GM21786 (cell line): ENCODE measurements around the gene SLCO3A1.

ENCODE experiments used
- ATAC-seq: cut with Tn5 transposase; IDR thresholded peaks from one replicate; pipeline ENCODE4 v1.9.1; 2021; ENCODE audit not compliant: unreplicated experiment

Gene SLCO3A1

DNA sequence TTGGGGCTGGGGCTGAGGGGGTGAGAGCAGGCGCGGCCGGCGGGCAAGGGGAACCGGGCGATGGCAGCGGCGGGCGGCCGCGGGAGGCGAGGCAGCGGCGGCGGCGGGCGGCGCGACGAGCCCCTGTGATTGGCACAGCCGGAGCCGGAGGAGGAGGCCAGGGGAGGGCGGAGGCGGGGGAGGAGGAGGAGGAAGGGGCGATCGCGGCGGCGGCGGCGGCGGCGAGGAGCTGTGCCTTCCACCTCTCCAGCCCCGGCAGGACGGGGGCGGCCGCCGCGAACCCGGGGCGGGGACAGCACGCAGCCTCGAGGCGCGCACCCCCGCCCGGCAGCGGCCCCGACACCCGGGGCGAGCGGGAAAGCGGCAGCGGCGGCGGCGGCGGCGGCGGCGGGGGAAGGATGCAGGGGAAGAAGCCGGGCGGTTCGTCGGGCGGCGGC is at the start of gene SLCO3A1:
Gene SLCO3A1 (plus strand): TSS at position 198 of the 437 bp plus-strand sequence.
- ATAC-seq: peak; percentile 14

DNA sequence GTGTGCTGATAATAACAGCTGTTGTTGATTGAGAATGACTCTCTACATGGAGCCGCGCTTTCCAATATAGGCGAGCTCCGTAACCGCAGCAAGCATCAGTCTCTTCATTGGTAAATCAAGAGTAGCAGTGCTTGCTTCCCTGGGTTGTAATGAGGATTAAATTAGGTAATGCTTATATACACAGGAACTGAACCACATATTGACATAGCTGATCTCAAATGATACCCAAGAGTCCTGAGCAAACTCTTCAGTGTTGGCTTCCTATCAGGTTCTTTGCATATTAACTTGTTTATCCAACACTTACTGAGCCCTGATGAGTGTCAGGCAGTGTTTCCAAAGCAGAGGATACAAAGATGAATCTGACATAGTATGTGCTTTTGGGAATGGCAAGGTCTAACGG is 46.4 kb upstream of the SLCO3A1 start:
- no peak for ATAC-seq

DNA sequence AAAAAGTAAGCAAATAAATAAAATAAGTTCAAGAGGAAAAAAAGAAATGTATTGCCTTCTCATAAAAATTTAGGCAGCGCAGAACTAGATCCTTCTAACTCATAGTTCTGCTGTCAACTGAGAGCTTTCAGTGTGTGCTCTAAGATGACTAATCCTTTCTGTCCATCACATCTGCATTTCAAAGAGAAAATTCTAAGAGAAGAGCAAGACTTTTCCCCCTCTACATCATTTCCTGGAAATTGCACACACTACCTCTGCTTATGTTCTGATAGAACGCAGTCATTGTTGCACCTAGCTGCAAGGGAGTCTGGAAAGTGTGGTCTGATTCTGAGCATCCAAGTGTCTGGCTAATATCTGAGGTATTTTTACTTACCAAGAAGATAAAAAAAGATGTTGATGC is 39.6 kb upstream of the SLCO3A1 start:
- no peak for ATAC-seq

DNA sequence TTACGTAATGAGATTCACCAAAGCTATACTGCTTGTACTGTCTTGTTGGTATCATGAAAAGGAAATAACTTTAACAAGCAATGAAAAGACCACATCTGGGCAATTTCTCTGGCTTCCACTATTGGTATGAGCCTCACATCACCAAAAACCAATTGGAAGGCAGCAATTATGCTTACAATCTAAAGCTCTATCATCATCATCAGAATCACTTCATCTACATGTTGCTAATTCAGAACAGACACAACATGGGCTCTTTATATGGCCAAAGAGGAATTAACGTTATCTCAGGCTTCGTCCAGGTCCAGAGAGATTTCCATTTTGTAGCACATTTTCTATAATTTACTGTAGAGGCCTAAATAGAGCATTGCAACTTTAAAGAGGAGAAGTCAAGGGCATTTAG is 36.6 kb upstream of the SLCO3A1 start:
- no peak for ATAC-seq

DNA sequence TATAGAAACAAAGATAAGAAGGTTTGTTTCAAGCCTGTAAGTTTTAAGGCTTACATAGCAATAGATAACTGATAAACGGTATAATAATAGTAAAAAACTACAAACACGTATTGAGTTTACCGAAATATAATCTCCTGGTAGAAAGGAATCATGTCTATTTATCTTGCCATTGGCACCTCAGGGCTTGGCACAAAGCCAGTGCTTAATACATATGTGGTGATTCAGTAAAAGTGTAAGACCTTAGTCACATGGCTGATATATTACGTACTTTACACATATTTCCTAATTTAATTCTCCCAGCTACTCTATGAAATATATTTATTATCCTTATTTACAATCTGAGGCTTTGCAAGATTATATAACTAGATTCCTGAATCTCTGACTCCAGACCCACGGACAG is 32.0 kb upstream of the SLCO3A1 start:
- ATAC-seq: no peak

DNA sequence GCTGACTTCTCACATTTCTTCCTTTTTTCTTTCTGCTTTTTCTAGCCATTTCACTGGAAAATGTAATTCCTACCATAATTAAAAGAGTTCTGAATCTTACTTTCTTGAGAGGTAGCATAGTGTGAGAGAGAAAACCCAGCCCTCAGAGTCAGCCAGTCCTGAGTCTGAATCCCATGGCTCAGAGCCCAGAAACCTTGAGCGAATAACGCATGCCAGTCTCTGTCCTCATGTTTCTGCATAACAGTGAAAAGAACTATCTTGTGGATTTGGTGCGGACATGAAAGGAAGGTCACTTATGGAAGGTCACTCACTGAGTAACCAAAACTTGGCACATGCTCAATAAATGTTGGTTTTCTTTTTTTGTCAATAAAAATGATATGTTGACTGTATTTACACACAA is 29.3 kb upstream of the SLCO3A1 start:
- no peak for ATAC-seq

DNA sequence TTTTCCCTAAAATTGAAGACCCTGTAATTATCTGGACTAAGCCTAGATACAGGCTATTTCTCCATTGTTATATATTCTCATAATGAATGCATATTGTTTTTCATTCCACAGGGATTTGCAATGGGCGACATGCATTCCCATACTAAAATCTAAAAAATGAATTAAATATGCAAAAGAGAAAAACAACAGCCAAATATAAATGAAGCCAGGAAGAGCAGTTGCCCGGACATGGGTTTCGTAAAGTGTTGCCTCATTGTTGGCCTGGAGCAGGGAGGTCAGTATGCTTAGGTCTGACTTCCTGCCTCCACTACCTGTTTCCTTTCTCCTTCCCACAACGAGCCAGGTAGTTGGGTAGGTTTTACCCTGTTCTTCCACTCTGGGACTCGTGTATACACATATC is 27.1 kb upstream of the SLCO3A1 start:
- ATAC-seq: no peak

DNA sequence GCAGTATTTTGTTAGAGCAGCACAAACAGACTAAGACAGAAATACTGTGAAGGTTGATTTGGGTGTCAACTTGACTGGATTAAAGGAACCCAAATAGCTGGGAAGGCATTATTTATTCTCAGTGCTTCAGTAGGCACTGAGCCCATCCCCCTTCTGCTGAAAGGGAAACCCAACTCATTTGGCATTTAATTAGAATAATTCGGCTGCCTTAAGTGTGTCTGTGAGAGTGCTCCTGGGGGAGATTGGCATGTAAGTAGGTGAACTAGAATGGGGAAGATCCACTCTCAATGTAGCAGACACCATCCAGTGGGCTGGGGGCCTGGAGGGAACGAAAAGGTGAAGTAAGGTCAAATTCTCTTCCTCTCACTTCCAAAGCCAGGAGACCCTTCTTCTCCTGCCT is 20.5 kb upstream of the SLCO3A1 start:
- ATAC-seq: no peak

DNA sequence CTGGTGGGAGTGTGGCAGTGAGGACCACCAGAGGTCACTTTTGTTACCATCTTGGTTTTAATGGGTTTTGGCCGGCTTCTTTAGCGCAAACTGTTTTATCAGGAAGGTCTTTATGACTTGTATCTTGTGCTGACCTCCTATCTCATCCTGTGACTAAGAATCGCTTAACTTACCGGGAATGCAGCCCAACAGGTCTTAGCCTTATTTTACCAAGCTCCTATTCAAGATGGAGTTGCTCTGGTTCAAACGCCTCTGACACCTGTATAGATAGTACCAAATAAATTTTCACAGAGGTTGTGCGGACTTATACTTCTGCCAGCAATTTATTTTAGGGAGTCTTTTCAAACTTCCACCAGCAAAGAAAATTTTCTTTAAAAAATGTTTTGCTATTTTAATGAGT is 13.6 kb upstream of the SLCO3A1 start:
- ATAC-seq: no peak

DNA sequence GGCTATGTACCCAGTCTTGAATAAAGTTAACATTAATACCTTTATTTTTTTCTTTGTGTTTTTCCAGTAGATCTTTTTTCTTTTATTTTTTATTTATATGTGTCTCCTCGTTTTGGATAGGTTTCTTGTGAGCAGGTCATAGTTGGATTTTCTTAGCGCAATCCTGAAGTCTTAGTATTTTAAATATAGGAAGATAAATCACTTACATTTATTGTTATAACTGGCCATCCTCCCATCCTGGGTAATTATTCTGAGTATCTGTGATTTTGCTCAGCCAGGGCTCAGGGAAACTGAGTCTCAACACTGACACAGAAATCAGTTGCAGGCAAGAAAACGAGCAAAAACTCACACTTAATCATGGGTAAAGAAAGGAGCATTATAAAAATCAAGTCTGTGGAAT is 11.6 kb upstream of the SLCO3A1 start:
- no peak for ATAC-seq

DNA sequence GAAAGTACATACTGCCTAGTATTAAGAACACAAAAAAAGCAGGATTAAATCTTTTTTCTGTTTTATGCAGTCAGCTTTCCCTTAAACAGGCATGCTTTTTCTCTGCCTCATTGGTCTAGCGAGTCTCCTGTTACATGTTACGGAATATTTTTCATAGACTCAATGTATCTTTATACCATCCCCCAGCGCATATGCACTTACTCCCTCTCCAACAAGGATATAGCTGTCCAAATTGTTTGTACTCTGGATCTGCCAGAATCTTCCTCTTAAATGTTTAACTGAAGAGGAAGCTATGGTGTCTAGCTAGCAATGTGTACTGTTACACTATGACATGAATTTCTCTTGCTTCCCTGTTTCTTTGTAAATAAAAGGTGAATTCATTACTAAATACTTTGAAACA is 9.2 kb upstream of the SLCO3A1 start:
- no peak for ATAC-seq

DNA sequence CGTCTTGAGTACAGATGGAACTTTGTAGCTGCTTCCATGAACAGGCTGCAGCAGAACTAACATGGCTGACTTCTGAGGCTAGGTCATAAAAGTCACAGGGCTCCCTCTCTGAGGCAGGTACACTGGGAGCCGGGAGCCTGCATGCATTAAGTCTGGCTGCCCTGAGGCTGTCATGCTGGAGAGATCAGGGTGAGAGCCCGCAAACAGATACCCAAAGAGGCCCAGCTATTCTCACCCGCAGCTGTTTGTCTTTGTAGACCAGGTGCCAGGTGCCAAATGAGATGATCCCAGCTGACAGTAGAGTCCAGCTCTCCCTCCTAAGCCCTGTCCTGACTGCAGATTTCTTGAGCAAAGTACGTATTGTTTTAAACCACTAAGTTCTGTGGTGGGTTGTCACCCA is 8.6 kb upstream of the SLCO3A1 start:
- no peak for ATAC-seq

DNA sequence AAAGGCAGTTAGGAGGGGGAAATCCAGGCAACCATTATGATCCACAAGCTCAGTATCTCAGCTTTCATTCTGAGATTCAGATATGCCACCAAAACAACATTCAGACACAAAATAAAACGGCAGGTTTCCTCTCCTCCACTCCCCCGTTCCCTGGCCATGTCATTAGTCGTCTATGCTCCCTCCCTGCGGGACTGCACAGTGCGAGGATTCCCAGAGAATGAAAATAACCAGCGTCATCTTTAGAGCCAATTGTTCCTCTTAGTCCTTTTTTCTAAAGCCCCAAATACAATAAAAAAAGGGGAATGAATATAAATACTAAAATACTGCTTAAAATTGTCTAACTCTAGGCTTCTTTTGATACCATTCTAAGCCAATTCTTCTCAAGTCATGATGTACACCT is 7.8 kb upstream of the SLCO3A1 start:
- no peak for ATAC-seq

DNA sequence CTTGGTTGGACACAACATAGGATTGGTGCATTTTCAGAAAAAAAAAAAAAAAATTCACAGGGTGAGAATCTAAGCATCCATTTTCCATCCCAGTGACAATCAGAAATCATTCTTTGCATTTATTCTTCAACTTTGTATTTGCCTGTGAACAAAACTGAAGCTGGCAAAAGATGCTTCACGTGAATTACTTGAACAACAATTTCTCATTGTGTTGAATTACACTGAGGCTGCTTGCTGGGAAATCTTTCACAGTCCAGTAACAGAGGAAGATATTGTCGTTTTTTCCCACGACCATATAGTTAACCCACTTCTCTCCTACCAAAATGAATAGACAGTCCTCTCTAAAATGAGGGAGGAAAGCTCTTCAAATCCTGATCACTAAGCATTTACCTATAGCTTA is 4.3 kb upstream of the SLCO3A1 start:
- no peak for ATAC-seq

DNA sequence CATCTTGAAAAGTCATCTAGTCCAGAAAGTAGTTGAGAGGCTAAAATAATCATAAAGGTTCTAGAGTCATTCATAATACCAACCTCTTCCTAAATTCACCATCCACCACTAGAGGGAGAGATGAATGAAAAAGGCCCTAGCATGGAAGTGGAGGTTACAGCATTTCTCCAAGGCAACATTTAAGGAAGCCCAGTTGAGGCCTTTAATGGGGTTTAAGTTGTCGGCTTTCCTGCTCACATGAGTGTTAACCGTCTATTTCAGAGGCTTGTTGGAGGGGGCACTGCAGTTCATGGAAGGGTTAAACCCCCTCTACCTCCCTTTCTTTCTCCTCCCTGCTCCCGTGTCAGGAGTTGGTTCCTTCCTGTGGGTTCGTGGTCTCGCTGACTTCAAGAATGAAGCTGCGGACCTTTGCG is 3.8 kb upstream of the SLCO3A1 start:
- no peak for ATAC-seq

DNA sequence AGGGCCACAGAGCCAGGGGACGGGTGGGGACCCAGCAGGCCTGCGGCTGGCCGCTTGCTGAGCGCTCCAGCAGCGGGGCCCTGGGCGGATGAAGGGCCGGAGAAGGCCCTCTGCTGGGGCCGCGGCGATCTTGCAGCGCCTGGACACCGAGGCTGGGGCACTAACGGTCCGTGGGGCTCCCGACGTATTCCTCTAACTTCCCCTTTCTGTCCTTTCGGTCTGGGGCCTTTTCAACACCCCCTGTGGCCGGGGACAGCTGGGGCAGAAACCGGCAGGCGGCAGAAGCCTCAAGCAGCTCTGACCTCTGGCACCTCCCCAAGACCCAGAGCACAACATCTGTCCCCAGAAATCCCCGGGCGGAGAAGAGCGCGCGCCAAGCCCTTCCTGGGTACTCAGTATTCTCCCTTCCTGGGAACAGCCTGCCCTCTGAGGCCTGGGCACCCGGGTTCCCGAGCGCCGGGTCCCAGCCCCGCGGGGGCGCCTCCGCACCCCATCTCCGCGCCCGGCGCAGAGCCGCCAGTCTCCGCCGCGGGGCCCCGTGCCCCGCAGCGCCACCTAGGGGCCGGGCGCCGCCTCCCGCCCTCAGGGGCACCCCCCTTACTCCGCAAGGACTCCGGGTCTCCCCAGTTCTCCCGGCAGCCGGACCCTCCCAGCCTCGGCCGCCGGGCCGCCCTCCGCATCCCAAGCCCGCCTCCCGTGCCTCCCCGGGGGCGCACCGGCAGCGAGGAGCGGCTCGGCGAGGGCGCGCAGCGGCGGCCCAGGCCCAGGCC is 582 bp upstream of the SLCO3A1 start:
- ATAC-seq: peak; percentile 48

DNA sequence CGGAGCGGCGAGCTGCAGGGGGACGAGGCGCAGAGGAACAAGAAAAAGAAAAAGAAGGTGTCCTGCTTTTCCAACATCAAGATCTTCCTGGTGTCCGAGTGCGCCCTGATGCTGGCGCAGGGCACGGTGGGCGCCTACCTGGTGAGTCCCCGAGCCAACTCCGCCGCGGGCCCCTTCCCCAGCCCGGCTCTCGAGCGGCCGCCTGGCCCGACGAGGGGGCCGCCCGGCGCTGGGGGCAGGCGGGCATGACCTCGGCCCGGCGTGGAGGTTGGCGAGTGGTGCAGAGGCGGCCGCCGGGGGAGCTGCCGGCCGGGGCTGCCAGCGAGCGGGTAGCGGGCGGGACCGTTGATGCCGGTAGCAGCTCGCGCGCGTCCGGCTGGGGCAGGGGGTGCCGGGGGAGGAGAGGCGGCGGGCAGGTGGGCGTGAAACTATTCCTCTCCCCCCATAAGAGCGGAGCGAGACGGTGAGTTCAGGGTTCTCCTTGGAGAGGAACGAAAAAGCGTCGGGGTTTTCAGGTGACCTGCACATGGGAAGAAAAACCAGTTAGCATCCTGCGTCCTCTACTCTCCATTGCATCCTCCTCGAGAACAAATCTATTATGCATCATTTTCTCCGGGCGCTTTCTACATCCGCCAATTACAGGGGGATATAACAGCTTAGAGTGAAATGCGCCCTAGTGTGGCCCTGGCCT is 585 bp downstream of the SLCO3A1 start:
- no peak for ATAC-seq

DNA sequence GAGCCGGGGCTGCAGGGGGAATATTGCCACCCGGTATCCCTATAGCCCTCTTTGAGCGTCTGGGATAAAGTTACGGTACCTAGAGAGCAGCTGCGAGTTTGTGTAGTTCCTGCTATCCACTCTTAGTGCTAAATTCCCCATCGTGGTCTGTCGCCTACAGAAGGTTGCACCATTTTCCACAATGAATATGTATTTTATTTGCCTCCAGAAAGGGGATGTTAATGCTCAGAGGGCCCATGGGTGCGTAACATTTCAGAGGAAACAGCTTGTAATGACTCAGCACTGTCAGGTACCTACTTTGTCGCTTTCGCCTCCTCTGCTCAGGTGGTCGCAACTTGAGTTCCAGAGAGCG is 1.1 kb downstream of the SLCO3A1 start:
- no peak for ATAC-seq

DNA sequence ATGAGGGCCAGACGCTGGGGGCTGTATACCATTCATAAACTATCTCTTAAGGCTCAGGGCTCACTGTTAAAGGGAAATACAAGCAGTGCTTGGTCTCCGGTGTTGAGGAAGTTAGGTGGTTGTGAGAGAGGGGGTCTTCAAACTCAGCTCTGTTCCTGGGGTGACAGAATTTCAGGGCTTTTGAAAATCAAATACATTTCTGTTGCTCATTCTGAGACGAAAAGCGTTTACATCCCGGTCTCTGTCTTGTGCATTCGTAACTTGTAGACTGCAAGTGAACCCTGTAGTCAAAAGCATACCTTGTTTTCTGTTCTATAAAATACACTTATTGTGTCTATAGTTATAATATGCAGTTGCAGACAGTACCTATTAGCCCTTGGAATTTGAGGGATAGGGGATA is 1.7 kb downstream of the SLCO3A1 start:
- no peak for ATAC-seq

DNA sequence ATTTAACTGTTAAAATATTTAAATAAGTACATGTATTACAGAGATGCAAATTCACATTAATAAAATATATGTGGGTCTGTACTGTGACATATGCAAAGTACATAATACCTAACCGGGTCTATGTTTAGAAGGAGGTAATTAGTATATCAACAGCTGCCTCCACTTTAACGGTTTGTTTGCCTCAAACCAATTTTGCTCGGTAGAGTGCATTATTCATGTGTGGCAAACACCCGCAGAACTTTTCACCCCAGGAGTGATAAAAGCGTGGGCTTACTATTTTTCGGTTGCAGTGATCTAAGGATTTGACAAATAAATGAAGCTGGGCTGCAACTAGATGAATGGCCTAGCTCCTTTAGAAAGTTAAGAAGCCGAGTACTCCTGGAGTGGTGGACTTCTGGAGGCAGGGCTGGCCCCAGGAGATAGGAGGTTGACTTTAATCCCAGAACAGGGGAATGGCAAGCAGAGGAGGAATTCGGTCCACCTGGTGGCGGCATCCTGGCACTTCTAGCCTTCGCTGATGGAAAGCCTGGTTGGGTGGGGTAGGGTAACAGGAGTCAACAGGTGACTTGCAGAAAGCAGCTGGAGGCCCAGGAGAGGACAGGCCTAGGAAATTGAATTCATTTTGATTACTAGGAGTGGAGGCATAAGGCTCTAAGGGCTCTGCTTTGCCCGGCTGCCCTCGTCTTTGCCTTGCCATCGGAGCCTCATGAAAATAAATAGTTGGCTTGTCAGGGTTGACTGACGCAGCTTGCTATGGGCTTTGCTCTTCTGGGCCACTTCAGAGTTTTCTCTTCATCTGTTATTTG is 2.4 kb downstream of the SLCO3A1 start:
- no peak for ATAC-seq

DNA sequence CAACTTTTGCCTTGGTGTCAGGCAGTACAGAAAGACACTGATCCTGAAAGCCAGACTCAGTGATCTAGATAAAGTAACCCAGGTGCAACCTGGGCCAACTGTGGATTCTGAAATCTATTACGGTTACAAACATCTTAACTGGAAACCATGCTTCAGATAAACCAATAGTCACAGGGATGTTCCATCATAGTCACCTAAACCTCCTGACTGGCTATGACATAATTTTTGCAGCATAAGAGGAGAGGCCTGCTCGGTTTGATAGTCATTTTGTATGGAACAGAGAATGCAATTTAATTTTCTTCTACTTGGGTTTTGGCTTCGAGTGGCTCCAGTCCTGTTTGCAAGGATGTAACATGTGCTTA is 3.7 kb downstream of the SLCO3A1 start:
- no peak for ATAC-seq

DNA sequence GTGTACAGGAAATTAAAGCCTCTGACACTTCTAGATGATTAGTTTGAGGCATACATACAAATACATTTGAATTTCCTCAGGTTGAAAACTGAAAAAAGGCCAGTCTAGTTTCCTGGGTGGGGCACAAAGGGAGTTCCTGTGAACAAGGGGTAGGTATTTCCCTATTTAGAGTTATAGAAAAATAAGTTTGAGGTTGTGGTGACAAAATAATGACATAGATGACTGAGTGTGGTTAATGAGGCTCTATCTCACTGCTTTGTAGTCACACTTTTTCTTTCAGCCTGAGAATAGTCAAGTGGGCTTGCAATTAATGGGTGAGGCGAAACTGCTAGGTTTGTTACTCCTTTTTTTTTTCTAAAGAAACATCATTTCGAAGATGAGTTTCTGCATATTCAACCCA is 4.3 kb downstream of the SLCO3A1 start:
- peak; percentile 62 for ATAC-seq
